ENCODE data around the gene UMOD.
"Not testable (repeated sequence)": the region's sequence is repeated elsewhere in the genome, so short reads cannot be mapped to it uniquely, and the experiment has no call there.

The UMOD gene

DNA sequence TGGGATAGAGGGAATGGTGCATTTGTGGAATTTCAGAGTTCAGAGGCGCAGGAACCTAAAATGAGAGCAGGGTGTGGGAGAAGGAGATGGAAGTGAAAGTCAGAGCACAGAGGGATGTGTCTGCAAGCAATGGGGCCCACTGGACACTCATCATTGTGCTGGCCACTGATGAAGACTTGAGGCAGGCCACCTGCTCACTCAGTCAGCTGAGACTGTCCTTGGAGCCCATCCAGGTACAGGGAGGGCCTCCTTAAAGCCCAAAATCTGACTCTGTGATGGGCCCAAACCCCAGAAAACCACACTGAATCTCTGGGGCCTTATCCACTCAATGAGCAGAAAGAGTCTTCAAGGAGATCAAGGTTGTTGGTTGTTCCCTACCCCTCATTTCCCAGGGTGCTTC is 30.8 kb downstream of the UMOD start:
- ATAC-seq: no peak
- TF ChIP-seq BACH2 (CRISPR knock-in tag; IDR thresholded peaks at IDR 0.05; ENCODE audit: borderline replicate concordance): no peak
- no peak for TF ChIP-seq OSR1 (CRISPR knock-in tag; IDR thresholded peaks at IDR 0.05)
- TF ChIP-seq, protein P1, sequence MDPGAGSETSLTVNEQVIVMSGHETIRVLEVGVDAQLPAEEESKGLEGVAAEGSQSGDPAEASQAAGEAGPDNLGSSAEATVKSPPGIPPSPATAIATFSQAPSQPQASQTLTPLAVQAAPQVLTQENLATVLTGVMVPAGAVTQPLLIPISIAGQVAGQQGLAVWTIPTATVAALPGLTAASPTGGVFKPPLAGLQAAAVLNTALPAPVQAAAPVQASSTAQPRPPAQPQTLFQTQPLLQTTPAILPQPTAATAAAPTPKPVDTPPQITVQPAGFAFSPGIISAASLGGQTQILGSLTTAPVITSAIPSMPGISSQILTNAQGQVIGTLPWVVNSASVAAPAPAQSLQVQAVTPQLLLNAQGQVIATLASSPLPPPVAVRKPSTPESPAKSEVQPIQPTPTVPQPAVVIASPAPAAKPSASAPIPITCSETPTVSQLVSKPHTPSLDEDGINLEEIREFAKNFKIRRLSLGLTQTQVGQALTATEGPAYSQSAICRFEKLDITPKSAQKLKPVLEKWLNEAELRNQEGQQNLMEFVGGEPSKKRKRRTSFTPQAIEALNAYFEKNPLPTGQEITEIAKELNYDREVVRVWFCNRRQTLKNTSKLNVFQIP (CRISPR knock-in tag; IDR thresholded peaks at IDR 0.05; ENCODE audit: borderline replicate concordance, low read depth): no peak
- TF ChIP-seq, protein P2, sequence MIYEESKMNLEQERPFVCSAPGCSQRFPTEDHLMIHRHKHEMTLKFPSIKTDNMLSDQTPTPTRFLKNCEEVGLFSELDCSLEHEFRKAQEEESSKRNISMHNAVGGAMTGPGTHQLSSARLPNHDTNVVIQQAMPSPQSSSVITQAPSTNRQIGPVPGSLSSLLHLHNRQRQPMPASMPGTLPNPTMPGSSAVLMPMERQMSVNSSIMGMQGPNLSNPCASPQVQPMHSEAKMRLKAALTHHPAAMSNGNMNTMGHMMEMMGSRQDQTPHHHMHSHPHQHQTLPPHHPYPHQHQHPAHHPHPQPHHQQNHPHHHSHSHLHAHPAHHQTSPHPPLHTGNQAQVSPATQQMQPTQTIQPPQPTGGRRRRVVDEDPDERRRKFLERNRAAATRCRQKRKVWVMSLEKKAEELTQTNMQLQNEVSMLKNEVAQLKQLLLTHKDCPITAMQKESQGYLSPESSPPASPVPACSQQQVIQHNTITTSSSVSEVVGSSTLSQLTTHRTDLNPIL (CRISPR knock-in tag; IDR thresholded peaks at IDR 0.05; ENCODE audit: low read depth): no peak
- TF ChIP-seq, protein P3, sequence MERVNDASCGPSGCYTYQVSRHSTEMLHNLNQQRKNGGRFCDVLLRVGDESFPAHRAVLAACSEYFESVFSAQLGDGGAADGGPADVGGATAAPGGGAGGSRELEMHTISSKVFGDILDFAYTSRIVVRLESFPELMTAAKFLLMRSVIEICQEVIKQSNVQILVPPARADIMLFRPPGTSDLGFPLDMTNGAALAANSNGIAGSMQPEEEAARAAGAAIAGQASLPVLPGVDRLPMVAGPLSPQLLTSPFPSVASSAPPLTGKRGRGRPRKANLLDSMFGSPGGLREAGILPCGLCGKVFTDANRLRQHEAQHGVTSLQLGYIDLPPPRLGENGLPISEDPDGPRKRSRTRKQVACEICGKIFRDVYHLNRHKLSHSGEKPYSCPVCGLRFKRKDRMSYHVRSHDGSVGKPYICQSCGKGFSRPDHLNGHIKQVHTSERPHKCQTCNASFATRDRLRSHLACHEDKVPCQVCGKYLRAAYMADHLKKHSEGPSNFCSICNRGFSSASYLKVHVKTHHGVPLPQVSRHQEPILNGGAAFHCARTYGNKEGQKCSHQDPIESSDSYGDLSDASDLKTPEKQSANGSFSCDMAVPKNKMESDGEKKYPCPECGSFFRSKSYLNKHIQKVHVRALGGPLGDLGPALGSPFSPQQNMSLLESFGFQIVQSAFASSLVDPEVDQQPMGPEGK (CRISPR knock-in tag; IDR thresholded peaks at IDR 0.05; ENCODE audit: borderline replicate concordance): no peak
- TF ChIP-seq ESRRG (CRISPR knock-in tag; IDR thresholded peaks at IDR 0.05): no peak
- no peak for TF ChIP-seq ZNF565 (CRISPR knock-in tag; conservative IDR thresholded peaks at IDR 0.05; ENCODE audit: low read depth)
- TF ChIP-seq, protein P4, sequence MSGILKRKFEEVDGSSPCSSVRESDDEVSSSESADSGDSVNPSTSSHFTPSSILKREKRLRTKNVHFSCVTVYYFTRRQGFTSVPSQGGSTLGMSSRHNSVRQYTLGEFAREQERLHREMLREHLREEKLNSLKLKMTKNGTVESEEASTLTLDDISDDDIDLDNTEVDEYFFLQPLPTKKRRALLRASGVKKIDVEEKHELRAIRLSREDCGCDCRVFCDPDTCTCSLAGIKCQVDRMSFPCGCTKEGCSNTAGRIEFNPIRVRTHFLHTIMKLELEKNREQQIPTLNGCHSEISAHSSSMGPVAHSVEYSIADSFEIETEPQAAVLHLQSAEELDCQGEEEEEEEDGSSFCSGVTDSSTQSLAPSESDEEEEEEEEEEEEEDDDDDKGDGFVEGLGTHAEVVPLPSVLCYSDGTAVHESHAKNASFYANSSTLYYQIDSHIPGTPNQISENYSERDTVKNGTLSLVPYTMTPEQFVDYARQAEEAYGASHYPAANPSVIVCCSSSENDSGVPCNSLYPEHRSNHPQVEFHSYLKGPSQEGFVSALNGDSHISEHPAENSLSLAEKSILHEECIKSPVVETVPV (CRISPR knock-in tag; IDR thresholded peaks at IDR 0.05): no peak
- TF ChIP-seq CSDC2 (CRISPR knock-in tag; IDR thresholded peaks at IDR 0.05): no peak

DNA sequence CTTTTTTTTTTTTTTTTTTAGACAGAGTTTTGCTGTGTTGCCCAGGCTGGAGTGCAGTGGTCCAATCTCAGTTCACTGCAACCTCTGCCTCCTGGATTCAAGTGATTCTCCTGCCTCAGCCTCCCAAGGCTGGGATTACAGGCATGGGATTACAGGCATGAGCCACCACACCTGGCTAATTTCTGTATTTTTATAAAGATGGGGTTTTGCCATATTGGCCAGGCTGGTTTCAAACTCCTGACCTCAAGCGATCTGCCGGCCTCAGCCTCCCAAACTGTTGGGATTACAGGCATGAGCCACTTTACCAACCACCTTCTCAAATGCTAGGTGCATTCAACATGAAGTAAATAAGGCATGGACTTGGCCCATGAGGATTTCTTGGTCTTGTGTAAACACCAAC is 31.5 kb downstream of the UMOD start:
- ATAC-seq: not testable (repeated sequence)

DNA sequence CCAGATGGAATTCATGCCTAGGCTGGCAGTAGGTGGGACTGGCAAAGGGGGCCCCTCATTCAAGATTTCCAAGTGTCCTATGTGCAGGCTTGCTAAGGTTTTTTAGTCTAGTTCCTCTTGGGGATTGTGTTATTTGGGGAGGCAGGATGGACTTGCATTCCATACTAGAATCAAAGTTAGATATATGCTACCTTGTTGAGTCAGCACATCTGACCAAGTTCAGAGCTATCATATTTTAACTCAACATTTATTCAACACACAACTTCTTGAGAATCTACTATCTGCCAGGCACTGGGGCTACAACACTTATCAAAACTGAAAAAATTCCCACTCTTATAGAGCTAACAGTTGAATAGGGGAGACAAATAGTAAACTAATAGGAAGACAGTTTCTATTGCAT is 31.9 kb downstream of the UMOD start:
- ATAC-seq: no peak

DNA sequence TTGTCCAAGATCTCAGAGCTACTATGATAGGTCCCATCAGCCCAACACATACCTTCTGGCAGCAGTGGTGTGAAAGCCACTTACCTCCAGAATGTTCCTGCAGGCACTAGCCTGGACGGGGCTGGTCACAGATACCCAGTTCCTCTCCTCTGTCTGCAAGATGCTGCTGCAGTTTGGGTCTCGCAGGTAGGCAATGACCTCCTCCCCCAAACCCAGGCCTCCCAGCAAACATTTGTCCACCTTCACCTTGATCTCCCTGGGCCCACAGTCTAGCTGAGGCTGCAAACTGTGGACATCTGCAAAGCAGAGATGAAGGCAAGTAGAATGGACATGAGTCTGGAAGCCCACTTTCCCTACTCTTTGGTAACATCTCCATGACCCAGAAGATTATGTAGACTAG is 32.3 kb downstream of the UMOD start:
- TF ChIP-seq TOX (CRISPR knock-in tag; IDR thresholded peaks at IDR 0.05; ENCODE audit: borderline replicate concordance) (no peak), ARNTL (CRISPR knock-in tag; IDR thresholded peaks at IDR 0.05; ENCODE audit: borderline replicate concordance, low read depth) (no peak), ESRRG (CRISPR knock-in tag; IDR thresholded peaks at IDR 0.05) (no peak)
- no peak for ATAC-seq

More for the DNA sequence above, 31.9 kb downstream of the UMOD start:
- TF ChIP-seq ESRRG (CRISPR knock-in tag; IDR thresholded peaks at IDR 0.05) (no peak), ZFP30 (CRISPR knock-in tag; IDR thresholded peaks at IDR 0.05) (no peak), ZFP3 (CRISPR knock-in tag; IDR thresholded peaks at IDR 0.05) (no peak), BACH2 (CRISPR knock-in tag; IDR thresholded peaks at IDR 0.05; ENCODE audit: borderline replicate concordance) (no peak), ZNF70 (CRISPR knock-in tag; IDR thresholded peaks at IDR 0.05) (no peak), TOX (CRISPR knock-in tag; IDR thresholded peaks at IDR 0.05; ENCODE audit: borderline replicate concordance) (no peak), SNAI2 (CRISPR knock-in tag; IDR thresholded peaks at IDR 0.05) (no peak), PPARA (CRISPR knock-in tag; IDR thresholded peaks at IDR 0.05; ENCODE audit: borderline replicate concordance) (no peak), ZC3H10 (CRISPR knock-in tag; IDR thresholded peaks at IDR 0.05) (no peak)
- TF ChIP-seq, protein P5, sequence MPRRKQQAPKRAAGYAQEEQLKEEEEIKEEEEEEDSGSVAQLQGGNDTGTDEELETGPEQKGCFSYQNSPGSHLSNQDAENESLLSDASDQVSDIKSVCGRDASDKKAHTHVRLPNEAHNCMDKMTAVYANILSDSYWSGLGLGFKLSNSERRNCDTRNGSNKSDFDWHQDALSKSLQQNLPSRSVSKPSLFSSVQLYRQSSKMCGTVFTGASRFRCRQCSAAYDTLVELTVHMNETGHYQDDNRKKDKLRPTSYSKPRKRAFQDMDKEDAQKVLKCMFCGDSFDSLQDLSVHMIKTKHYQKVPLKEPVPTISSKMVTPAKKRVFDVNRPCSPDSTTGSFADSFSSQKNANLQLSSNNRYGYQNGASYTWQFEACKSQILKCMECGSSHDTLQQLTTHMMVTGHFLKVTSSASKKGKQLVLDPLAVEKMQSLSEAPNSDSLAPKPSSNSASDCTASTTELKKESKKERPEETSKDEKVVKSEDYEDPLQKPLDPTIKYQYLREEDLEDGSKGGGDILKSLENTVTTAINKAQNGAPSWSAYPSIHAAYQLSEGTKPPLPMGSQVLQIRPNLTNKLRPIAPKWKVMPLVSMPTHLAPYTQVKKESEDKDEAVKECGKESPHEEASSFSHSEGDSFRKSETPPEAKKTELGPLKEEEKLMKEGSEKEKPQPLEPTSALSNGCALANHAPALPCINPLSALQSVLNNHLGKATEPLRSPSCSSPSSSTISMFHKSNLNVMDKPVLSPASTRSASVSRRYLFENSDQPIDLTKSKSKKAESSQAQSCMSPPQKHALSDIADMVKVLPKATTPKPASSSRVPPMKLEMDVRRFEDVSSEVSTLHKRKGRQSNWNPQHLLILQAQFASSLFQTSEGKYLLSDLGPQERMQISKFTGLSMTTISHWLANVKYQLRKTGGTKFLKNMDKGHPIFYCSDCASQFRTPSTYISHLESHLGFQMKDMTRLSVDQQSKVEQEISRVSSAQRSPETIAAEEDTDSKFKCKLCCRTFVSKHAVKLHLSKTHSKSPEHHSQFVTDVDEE (CRISPR knock-in tag; IDR thresholded peaks at IDR 0.05): no peak
- TF ChIP-seq, protein P1 (CRISPR knock-in tag; IDR thresholded peaks at IDR 0.05; ENCODE audit: borderline replicate concordance, low read depth): no peak
